ENCODE data around the gene USP9X.
A peak's percentile ranks its signal among the peaks of the same experiment; 100 is the strongest.

Gene USP9X

GRCh38 chrX:41085512-41085877, 250 bp downstream of the USP9X start:
- H3K4me3 ChIP-seq (ENCODE audit: low read depth, low read length) = peak overlapping the region; percentile 95
- TF ChIP-seq CTCF (IDR thresholded peaks at IDR 0.05; ENCODE audit: borderline replicate concordance, insufficient read depth, low read depth, low read length) = no peak

- TF ChIP-seq CTCF (IDR thresholded peaks at IDR 0.05; ENCODE audit: borderline replicate concordance, insufficient read depth, low read depth, low read length) = no peak
Measured at GRCh38 chrX:41085878-41086626, 807 bp downstream of the USP9X start.

DNA sequence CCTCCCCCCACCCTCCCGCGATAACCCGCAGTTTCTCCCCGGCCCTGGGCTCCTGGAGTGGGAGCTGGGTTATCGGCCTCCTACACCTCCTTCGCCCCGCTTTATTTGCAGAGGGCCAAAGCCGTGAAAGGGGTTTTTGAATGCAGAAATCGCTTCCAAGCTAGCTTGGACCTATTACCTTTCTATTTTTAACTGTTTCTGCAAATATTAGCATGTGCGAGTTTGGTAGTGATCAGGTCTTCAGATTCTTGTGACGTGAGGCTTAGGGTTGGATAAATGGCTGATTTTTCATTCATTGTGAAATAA, 1.3 kb downstream of the USP9X start:
- peak overlapping the region; percentile 95 for H3K4me3 ChIP-seq (ENCODE audit: low read depth, low read length)
- no peak for TF ChIP-seq CTCF (IDR thresholded peaks at IDR 0.05; ENCODE audit: borderline replicate concordance, insufficient read depth, low read depth, low read length)

More at GRCh38 chrX:41085878-41086626, 807 bp downstream of the USP9X start:
- H3K4me3 ChIP-seq (ENCODE audit: low read depth, low read length) = peak overlapping the region; percentile 95

- TF ChIP-seq CTCF (IDR thresholded peaks at IDR 0.05; ENCODE audit: borderline replicate concordance, insufficient read depth, low read depth, low read length) = no peak
- H3K4me3 ChIP-seq (ENCODE audit: low read depth, low read length) = peak overlapping the region; percentile 95
Measured at GRCh38 chrX:41087201-41087600, 2.0 kb downstream of the USP9X start.

GRCh38 chrX:41090568-41091238, 5.5 kb downstream of the USP9X start:
- no peak overlapping the region for H3K4me3 ChIP-seq (ENCODE audit: low read depth, low read length)

GRCh38 chrX:41092776-41093175, 7.5 kb downstream of the USP9X start:
- no peak for TF ChIP-seq CTCF (IDR thresholded peaks at IDR 0.05; ENCODE audit: borderline replicate concordance, insufficient read depth, low read depth, low read length)
- H3K4me3 ChIP-seq (ENCODE audit: low read depth, low read length) = no peak overlapping the region

More at GRCh38 chrX:41090568-41091238, 5.5 kb downstream of the USP9X start:
- TF ChIP-seq CTCF (IDR thresholded peaks at IDR 0.05; ENCODE audit: borderline replicate concordance, insufficient read depth, low read depth, low read length) = no peak

DNA sequence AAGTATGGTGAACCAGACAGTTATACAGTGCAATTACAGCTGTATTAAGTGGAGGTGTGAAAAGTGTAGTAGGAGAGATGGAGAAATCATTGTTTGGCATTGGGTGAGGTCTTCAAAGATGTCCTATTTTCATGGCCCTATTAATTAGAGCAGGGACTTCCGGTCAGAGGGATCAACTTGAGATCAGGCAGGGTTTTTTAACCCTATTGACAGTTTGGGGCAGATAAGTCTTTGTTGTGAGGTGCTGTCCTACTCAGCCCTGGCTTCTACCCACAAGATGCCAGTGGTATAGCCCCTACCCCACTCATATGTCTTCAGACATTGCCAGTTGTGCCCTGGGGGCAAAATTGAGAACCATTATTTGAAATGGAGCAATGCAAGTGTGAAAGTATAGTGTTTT, 9.9 kb downstream of the USP9X start:
- TF ChIP-seq CTCF (IDR thresholded peaks at IDR 0.05; ENCODE audit: borderline replicate concordance, insufficient read depth, low read depth, low read length) = no peak
- no peak overlapping the region for H3K4me3 ChIP-seq (ENCODE audit: low read depth, low read length)

All from GM12875 (cell line).